GM12878 (cell line): Measurements from ENCODE around the gene SRPK2. TPM values are rescaled to one million over a fixed set of nuclear protein-coding genes. Genes with fewer than 3 reads are reported as not detected.

ENCODE experiments used
- ATAC-seq: fragments of 200-7000 bp; cut with Tn5 transposase; 3 replicates; pipeline ENCODE4 v1.9.1; 2020; ENCODE audit warnings: mild to moderate bottlenecking, moderate library complexity
- BruUV-seq: library from RNA; stranded (reverse); fragments of 400-500 nt; replicated peaks from 2 replicates; lab custom pipeline; 2021; lab: Mats Ljungman, UMichigan
- CTCF ChIA-PET: fragments of 300-600 bp; sonication (Branson Sonifier 250); formaldehyde crosslinking; extraction: SDS; loops from one replicate; lab custom pipeline; 2021; ENCODE audit warnings: inconsistent platforms; lab: Yijun Ruan, JAX
- POLR2A ChIA-PET: fragments of 350-600 bp; formaldehyde crosslinking; extraction: SDS; loops from one replicate; lab custom pipeline; 2021; ENCODE audit warnings: inconsistent platforms; lab: Charles Lee
- RAD21 ChIA-PET: fragments of 300-600 bp; sonication (Branson Sonifier 250); formaldehyde crosslinking; loops from one replicate; lab custom pipeline; 2023; ENCODE audit warnings: antibody characterized with exemption; ENCODE audit not compliant: unreplicated experiment; lab: Charles Lee
- SMC1A ChIA-PET: fragments of 300-600 bp; sonication (Branson Sonifier 250); formaldehyde crosslinking; loops from one replicate; lab custom pipeline; 2023; ENCODE audit not compliant: unreplicated experiment, uncharacterized antibody; lab: Charles Lee
- DNase-seq: peaks from one replicate; pipeline ENCODE4 v3.0.0-alpha.2; 2011; ENCODE audit warnings: low read depth, low spot score
- FAIRE-seq: peaks from 3 replicates; lab custom pipeline; 2011; peaks lifted over from hg19 to GRCh38; lab: Jason Lieb, UNC
- H2AFZ ChIP-seq: 2 replicates; pipeline ENCODE4 v1.6.0; 2011; ENCODE audit warnings: low read depth, low read length, control low read depth; ENCODE audit not compliant: control insufficient read depth
- H3K27ac ChIP-seq: 2 replicates; pipeline ENCODE4 v1.5.1; 2011; ENCODE audit warnings: control low read depth; ENCODE audit not compliant: control insufficient read depth, insufficient read depth
- H3K27me3 ChIP-seq, 2 experiments: replicated peaks in 1 of 2; 2 replicates each; pipeline versions ENCODE4 v1.6.0 to v1.6.1; 2011; ENCODE audit warnings: low read length in 1 of 2; ENCODE audit not compliant: control insufficient read depth in 2 of 2, insufficient read depth in 2 of 2
- H3K36me3 ChIP-seq, 2 experiments: 2 replicates each; pipeline ENCODE4 v1.5.1; 2011; ENCODE audit warnings: low read length in 1 of 2; ENCODE audit not compliant: control insufficient read depth in 2 of 2, insufficient read depth in 2 of 2
- H3K4me1 ChIP-seq: 2 replicates; pipeline ENCODE4 v1.6.1; 2011; ENCODE audit warnings: mild to moderate bottlenecking, low read length, moderate library complexity, mixed read lengths; ENCODE audit not compliant: control insufficient read depth, insufficient read depth
- H3K4me2 ChIP-seq: 2 replicates; pipeline ENCODE4 v1.6.0; 2011; ENCODE audit warnings: control low read depth; ENCODE audit not compliant: control insufficient read depth, insufficient read depth
- H3K4me3 ChIP-seq: fragments of 200-600 bp; sonication (generic); 2 replicates; pipeline ENCODE4 v1.5.1; 2016
- H3K79me2 ChIP-seq: 2 replicates; pipeline ENCODE4 v1.6.0; 2011; ENCODE audit warnings: low read length; ENCODE audit not compliant: control insufficient read depth, insufficient read depth
- H3K9ac ChIP-seq: 2 replicates; pipeline ENCODE4 v1.8.0; 2011; ENCODE audit warnings: low read length, control low read depth, mixed read lengths; ENCODE audit not compliant: control insufficient read depth, insufficient read depth
- H3K9me3 ChIP-seq: replicated peaks from 3 replicates; pipeline ENCODE4 v1.5.1; 2011; ENCODE audit warnings: mild to moderate bottlenecking, low read length; ENCODE audit not compliant: control insufficient read depth, insufficient read depth
- H4K20me1 ChIP-seq: 2 replicates; pipeline ENCODE4 v1.6.0; 2011; ENCODE audit not compliant: control insufficient read depth, insufficient read depth
- ATF7 ChIP-seq: fragments of 450-650 bp; IDR thresholded peaks from 2 replicates; pipeline ENCODE4 v1.6.1; 2016; ENCODE audit warnings: low read depth, mild to moderate bottlenecking
- BRCA1 ChIP-seq: IDR thresholded peaks from 2 replicates; pipeline ENCODE4 v1.6.1; 2011; ENCODE audit warnings: low read depth, low read length, improper control_type of control experiment
- E2F4 ChIP-seq: IDR thresholded peaks from 2 replicates; pipeline ENCODE4 v1.6.1; 2012; ENCODE audit warnings: low read depth, low read length, improper control_type of control experiment
- EP300 ChIP-seq, 2 experiments: fragments of 150-350 bp in 1 of 2; IDR thresholded peaks; 2 replicates each; pipeline ENCODE4 v1.6.1; 2011 to 2012; ENCODE audit warnings: low read depth in 2 of 2, low read length in 2 of 2, borderline replicate concordance in 1 of 2, improper control_type of control experiment in 1 of 2, inconsistent platforms in 1 of 2; ENCODE audit not compliant: control insufficient read depth in 1 of 2
- IRF4 ChIP-seq: IDR thresholded peaks from 2 replicates; pipeline ENCODE4 v1.6.1; 2011; ENCODE audit warnings: low read depth, low read length
- JUNB ChIP-seq: IDR thresholded peaks from 2 replicates; pipeline ENCODE4 v1.6.1; 2016; ENCODE audit warnings: antibody characterized with exemption, mild to moderate bottlenecking
- LARP7 ChIP-seq: fragments of 450-650 bp; IDR thresholded peaks from 2 replicates; pipeline ENCODE4 v1.6.1; 2017; ENCODE audit warnings: mild to moderate bottlenecking
- NFXL1 ChIP-seq: fragments of 450-650 bp; IDR thresholded peaks from 2 replicates; pipeline ENCODE4 v1.6.1; 2017; ENCODE audit warnings: antibody characterized with exemption, mild to moderate bottlenecking, borderline replicate concordance
- NR2F1 ChIP-seq: fragments of 450-650 bp; conservative IDR thresholded peaks from 2 replicates; pipeline ENCODE4 v1.6.1; 2017; ENCODE audit warnings: mild to moderate bottlenecking
- STAT1 ChIP-seq: fragments of 450-650 bp; conservative IDR thresholded peaks from 2 replicates; pipeline ENCODE4 v1.6.1; 2014; ENCODE audit warnings: antibody characterized with exemption, mild to moderate bottlenecking
- ZBED1 ChIP-seq: IDR thresholded peaks from 2 replicates; pipeline ENCODE4 v1.6.1; 2016; ENCODE audit warnings: borderline replicate concordance
- WGBS: methylation state at CpG from one replicate; pipeline ENCODE4 v1.1.6; 2016; ENCODE audit warnings: low lambda C conversion rate; ENCODE audit not compliant: insufficient replicate concordance, insufficient coverage; ENCODE audit errors: missing lambda C conversion rate; 5-methylcytosine and 5-hydroxymethylcytosine counted together
- in situ Hi-C: fragments of 300-500 bp; cut with MboI; formaldehyde crosslinking; loops from 9 replicates; pipeline ENCODE4 v1.14.3; 2018; ENCODE audit warnings: mixed read lengths
- intact Hi-C: fragments of 100-400 bp; cut with micrococcal nuclease; formaldehyde crosslinking; loops from one replicate; pipeline ENCODE4 v1.14.2; 2022; ENCODE audit not compliant: unreplicated experiment
- polyA plus RNA-seq, 11 experiments: library from polyadenylated mRNA; depleted of rRNA in 4 of 11; unstranded in 6 of 11; stranded (reverse) in 5 of 11; fragments of >200 nt; fragmentation: Nextera tagmentation in 4 of 11; fragmentation: Illumina TruSeq in 1 of 11; extraction: Ambion mirVana in 4 of 11; extraction: Trizol in 1 of 11; gene quantifications; 1 replicate in 1 of 11; 2 replicates in 10 of 11; pipeline versions ENCODE4 v1.2.1 to v1.2.3, GENCODE V29; 2011 to 2016; ENCODE audit warnings: inconsistent platforms in 2 of 11, missing spikeins in 2 of 11, low read depth in 1 of 11
- total RNA-seq, 4 experiments: library from RNA; depleted of rRNA in 3 of 4; stranded (reverse); fragments of >200 nt in 3 of 4; fragmentation: Illumina TruSeq in 1 of 4; extraction: Trizol in 1 of 4; gene quantifications; 2 replicates each; pipeline versions ENCODE4 v1.2.1 to v1.2.3, GENCODE V29; 2013 to 2021
- TF ChIP-seq, protein P1 (sequence below): IDR thresholded peaks from 2 replicates; pipeline ENCODE4 v1.6.1; 2011; ENCODE audit warnings: borderline replicate concordance, low read depth, mild to moderate bottlenecking, moderate library complexity, mixed read lengths, low read length; ENCODE audit not compliant: insufficient read depth; ENCODE audit errors: extremely low read length
- TF ChIP-seq, protein P2 (sequence below): IDR thresholded peaks from 2 replicates; pipeline ENCODE4 v1.6.1; 2012; ENCODE audit warnings: low read depth, low read length, improper control_type of control experiment
- TF ChIP-seq, protein P3 (sequence below): fragments of 450-650 bp; IDR thresholded peaks from 2 replicates; pipeline ENCODE4 v1.6.1; 2016; ENCODE audit warnings: mild to moderate bottlenecking

SRPK2 gene
- total and polyA plus RNA-seq, 10 of the 15 experiments (the other 5 are each of a cell fraction or from before 2014, with no cell fraction given) = 13.2 to 32.8 (median 24.5) TPM

- CTCF ChIA-PET = interaction anchor here (0.6 to 3.5 kb wide), 4 partner anchors 9 to 153 kb away, joined by 3 to 20 read pairs (median 3); no protein-coding TSS in a partner anchor
Measured at GRCh38 chr7:105306298-105306748, 82.4 kb downstream of the SRPK2 start.

DNA sequence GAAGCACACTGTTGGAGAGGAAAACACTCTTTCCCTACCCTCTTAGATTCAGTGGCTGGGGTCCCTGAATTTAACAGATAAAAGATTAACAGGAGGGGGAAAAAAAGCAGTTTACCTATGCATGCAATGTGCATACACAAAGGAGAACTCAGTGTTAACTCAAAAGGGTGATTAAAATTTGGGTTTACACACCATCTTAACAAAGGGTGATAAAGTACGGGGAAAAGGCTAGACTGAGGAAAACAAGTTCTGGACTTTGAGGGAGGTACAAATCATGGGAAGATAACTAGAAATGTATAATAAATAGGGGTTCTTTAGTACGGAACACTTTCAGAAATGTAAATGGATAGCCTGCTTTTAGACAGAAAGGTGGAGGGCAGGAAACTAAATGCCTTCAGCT lies 83.1 kb downstream of the SRPK2 start:
- no peaks in the 10 kb centered on the region for H4K20me1 ChIP-seq
- SMC1A ChIA-PET = interaction anchor here (1.0 to 2.4 kb wide), 2 partner anchors 25 to 152 kb away, joined by 3 to 5 read pairs; no protein-coding TSS in a partner anchor
- ATAC-seq = no peak
- H3K9me3 ChIP-seq = no peaks in the 10 kb centered on the region
- no peak overlapping the region for H3K4me2 ChIP-seq
- peaks cover 10% of the 10 kb centered on the region for H3K79me2 ChIP-seq
- DNase-seq = no peak
- H3K9ac ChIP-seq = no peak overlapping the region
- CTCF ChIA-PET = no interaction called here
- POLR2A ChIA-PET = interaction anchor here (0.6 to 1.5 kb wide), 2 partner anchors 8 to 32 kb away, joined by 3 to 7 read pairs; no protein-coding TSS in a partner anchor
- H3K4me3 ChIP-seq = no peak overlapping the region
- no TSS peak for BruUV-seq
- no peaks in the 10 kb centered on the region for H3K36me3 ChIP-seq
- in situ Hi-C loops (no loop called here), intact Hi-C loops (no loop called here)
- H3K27ac ChIP-seq = no peak overlapping the region
- H3K4me1 ChIP-seq = peaks cover 37% of the 10 kb centered on the region
- no peak for FAIRE-seq
- no peak overlapping the region for H2AFZ ChIP-seq
- 100% methylated on average over 2 of the region's 2 CpGs for WGBS
- H3K27me3 ChIP-seq = no peaks in the 10 kb centered on the region
- RAD21 ChIA-PET = no interaction called here
- TF ChIP-seq EP300 (IDR thresholded peaks at IDR 0.05; ENCODE audit: borderline replicate concordance in 1 of 2, control insufficient read depth in 1 of 2, low read depth in 2 of 2, low read length in 2 of 2) (no peak), BRCA1 (no peak), JUNB (no peak), STAT1 (no peak), E2F4 (no peak), ATF7 (no peak), ZBED1 (no peak)
- TF ChIP-seq, protein P1, sequence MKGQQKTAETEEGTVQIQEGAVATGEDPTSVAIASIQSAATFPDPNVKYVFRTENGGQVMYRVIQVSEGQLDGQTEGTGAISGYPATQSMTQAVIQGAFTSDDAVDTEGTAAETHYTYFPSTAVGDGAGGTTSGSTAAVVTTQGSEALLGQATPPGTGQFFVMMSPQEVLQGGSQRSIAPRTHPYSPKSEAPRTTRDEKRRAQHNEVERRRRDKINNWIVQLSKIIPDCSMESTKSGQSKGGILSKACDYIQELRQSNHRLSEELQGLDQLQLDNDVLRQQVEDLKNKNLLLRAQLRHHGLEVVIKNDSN = no peak
- TF ChIP-seq, protein P2, sequence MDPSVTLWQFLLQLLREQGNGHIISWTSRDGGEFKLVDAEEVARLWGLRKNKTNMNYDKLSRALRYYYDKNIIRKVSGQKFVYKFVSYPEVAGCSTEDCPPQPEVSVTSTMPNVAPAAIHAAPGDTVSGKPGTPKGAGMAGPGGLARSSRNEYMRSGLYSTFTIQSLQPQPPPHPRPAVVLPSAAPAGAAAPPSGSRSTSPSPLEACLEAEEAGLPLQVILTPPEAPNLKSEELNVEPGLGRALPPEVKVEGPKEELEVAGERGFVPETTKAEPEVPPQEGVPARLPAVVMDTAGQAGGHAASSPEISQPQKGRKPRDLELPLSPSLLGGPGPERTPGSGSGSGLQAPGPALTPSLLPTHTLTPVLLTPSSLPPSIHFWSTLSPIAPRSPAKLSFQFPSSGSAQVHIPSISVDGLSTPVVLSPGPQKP = no peak

More at GRCh38 chr7:105306298-105306748, 82.4 kb downstream of the SRPK2 start:
- BruUV-seq = no TSS peak
- intact Hi-C loops (no loop called here), in situ Hi-C loops (no loop called here)
- no peak for ATAC-seq
- peaks cover 12% of the 10 kb centered on the region for H3K79me2 ChIP-seq
- H3K4me1 ChIP-seq = peaks cover 37% of the 10 kb centered on the region
- no peak overlapping the region for H3K9ac ChIP-seq
- TF ChIP-seq NR2F1 (no peak), NFXL1 (no peak), BRCA1 (no peak), LARP7 (no peak), IRF4 (no peak)
- TF ChIP-seq, protein P3, sequence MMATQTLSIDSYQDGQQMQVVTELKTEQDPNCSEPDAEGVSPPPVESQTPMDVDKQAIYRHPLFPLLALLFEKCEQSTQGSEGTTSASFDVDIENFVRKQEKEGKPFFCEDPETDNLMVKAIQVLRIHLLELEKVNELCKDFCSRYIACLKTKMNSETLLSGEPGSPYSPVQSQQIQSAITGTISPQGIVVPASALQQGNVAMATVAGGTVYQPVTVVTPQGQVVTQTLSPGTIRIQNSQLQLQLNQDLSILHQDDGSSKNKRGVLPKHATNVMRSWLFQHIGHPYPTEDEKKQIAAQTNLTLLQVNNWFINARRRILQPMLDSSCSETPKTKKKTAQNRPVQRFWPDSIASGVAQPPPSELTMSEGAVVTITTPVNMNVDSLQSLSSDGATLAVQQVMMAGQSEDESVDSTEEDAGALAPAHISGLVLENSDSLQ = no peak
- no peak for DNase-seq
- 82% methylated on average over 4 of the region's 4 CpGs for WGBS
- no peaks in the 10 kb centered on the region for H4K20me1 ChIP-seq
- H3K36me3 ChIP-seq = no peaks in the 10 kb centered on the region
- H2AFZ ChIP-seq = no peak overlapping the region
- H3K27ac ChIP-seq = no peak overlapping the region
- ChIA-PET POLR2A (interaction anchor here (0.9 to 1.5 kb wide), 2 partner anchors 9 to 23 kb away, joined by 5 to 7 read pairs; no protein-coding TSS in a partner anchor), SMC1A (interaction anchor here (1.0 to 3.2 kb wide), 7 partner anchors 8 to 153 kb away, joined by 3 to 18 read pairs (median 4); no protein-coding TSS in a partner anchor), RAD21 (interaction anchor here (3.4 kb wide), 1 partner anchor 9 kb away, joined by 29 read pairs; no protein-coding TSS in a partner anchor)
- no peaks in the 10 kb centered on the region for H3K9me3 ChIP-seq
- H3K27me3 ChIP-seq = no peaks in the 10 kb centered on the region
- no peak overlapping the region for H3K4me3 ChIP-seq
- no peak for FAIRE-seq
- H3K4me2 ChIP-seq = no peak overlapping the region
